ENCODE results near the gene NSD2. TPM values are rescaled to one million over a fixed set of nuclear protein-coding genes. Genes with fewer than 3 reads are reported as not detected.

The NSD2 gene
- total RNA-seq, 2 donors from 2014 or later, result 153 to 208 TPM

GRCh38 chr4:1868293-1868692, 2.9 kb upstream of the NSD2 start:
- Histone ChIP-seq H3K36me3 (ENCODE audit: control insufficient read depth, insufficient read depth, low read length) (no peaks in the 10 kb centered on the region), H3K9me3 (ENCODE audit: control insufficient read depth, low read length) (no peaks in the 10 kb centered on the region), H3K27me3 (ENCODE audit: control insufficient read depth, insufficient read depth, low read length, poor library complexity, severe bottlenecking) (peaks cover 15% of the 10 kb centered on the region), H3K4me3 (ENCODE audit: low read length) (no peak overlapping the region), H3K9ac (ENCODE audit: extremely low read depth, low read length, poor library complexity, severe bottlenecking) (no peak overlapping the region), H3K4me1 (ENCODE audit: control insufficient read depth, insufficient read depth, low read length) (peaks cover 13% of the 10 kb centered on the region), H3K27ac (ENCODE audit: low read depth, low read length) (no peak overlapping the region)
- no peak for TF ChIP-seq CTCF (conservative IDR thresholded peaks at IDR 0.05)
- no peak for DNase-seq
- peaks cover 52% of the 10 kb centered on the region for H3K27me3 Mint-ChIP-seq (ENCODE audit: insufficient read depth)
- H3K9me3 Mint-ChIP-seq, result no peaks in the 10 kb centered on the region
- H3K27ac Mint-ChIP-seq, result no peak overlapping the region
- peaks cover 19% of the 10 kb centered on the region for H3K4me1 Mint-ChIP-seq
- no peaks in the 10 kb centered on the region for H3K36me3 Mint-ChIP-seq (ENCODE audit: low read depth)
- H3K4me3 Mint-ChIP-seq, result no peak overlapping the region
- 82 to 90% methylated on average over 5 of the region's 5 CpGs for WGBS, 2 experiments (ENCODE audit: insufficient coverage in 1 of 2, insufficient read length in 1 of 2)

- no peaks in the 10 kb centered on the region for H3K36me3 ChIP-seq (ENCODE audit: control insufficient read depth, insufficient read depth, low read length)
- H3K36me3 Mint-ChIP-seq (ENCODE audit: low read depth), result no peaks in the 10 kb centered on the region
- H3K27ac Mint-ChIP-seq, result no peak overlapping the region
- H3K9ac ChIP-seq (ENCODE audit: extremely low read depth, low read length, poor library complexity, severe bottlenecking), result no peak overlapping the region
- H3K27me3 ChIP-seq (ENCODE audit: control insufficient read depth, insufficient read depth, low read length, poor library complexity, severe bottlenecking), result peaks cover 8% of the 10 kb centered on the region
- 91 to 93% methylated on average over 2 to 3 of the region's 3 CpGs for WGBS, 2 experiments (ENCODE audit: insufficient coverage in 1 of 2, insufficient read length in 1 of 2)
- no peaks in the 10 kb centered on the region for H3K9me3 ChIP-seq (ENCODE audit: control insufficient read depth, low read length)
- no peak overlapping the region for H3K27ac ChIP-seq (ENCODE audit: low read depth, low read length)
- DNase-seq, result no peak
- no peak overlapping the region for H3K4me3 Mint-ChIP-seq
- no peaks in the 10 kb centered on the region for H3K9me3 Mint-ChIP-seq
- no peak for TF ChIP-seq CTCF (conservative IDR thresholded peaks at IDR 0.05)
- H3K4me1 Mint-ChIP-seq, result peaks cover 19% of the 10 kb centered on the region
- H3K4me1 ChIP-seq (ENCODE audit: control insufficient read depth, insufficient read depth, low read length), result peaks cover 11% of the 10 kb centered on the region
- H3K4me3 ChIP-seq (ENCODE audit: low read length), result no peak overlapping the region
- H3K27me3 Mint-ChIP-seq (ENCODE audit: insufficient read depth), result peaks cover 46% of the 10 kb centered on the region
These were observed 2.3 kb upstream of the NSD2 start for GRCh38 chr4:1868912-1869311.

GRCh38 chr4:1869530-1870327, 1.5 kb upstream of the NSD2 start:
- H3K36me3 ChIP-seq (ENCODE audit: control insufficient read depth, insufficient read depth, low read length), result no peaks in the 10 kb centered on the region
- H3K9ac ChIP-seq (ENCODE audit: extremely low read depth, low read length, poor library complexity, severe bottlenecking), result peak overlapping the region; percentile 76
- H3K4me1 Mint-ChIP-seq, result peaks cover 23% of the 10 kb centered on the region
- peak overlapping the region; percentile 65 for H3K4me3 Mint-ChIP-seq
- H3K36me3 Mint-ChIP-seq (ENCODE audit: low read depth), result no peaks in the 10 kb centered on the region
- H3K27me3 Mint-ChIP-seq (ENCODE audit: insufficient read depth), result peaks cover 37% of the 10 kb centered on the region
- peaks cover 7% of the 10 kb centered on the region for H3K27me3 ChIP-seq (ENCODE audit: control insufficient read depth, insufficient read depth, low read length, poor library complexity, severe bottlenecking)
- H3K9me3 ChIP-seq (ENCODE audit: control insufficient read depth, low read length), result no peaks in the 10 kb centered on the region
- H3K27ac ChIP-seq (ENCODE audit: low read depth, low read length), result peak overlapping the region; percentile 93
- no peak for TF ChIP-seq CTCF (conservative IDR thresholded peaks at IDR 0.05)
- 43 to 62% methylated on average over 11 to 19 of the region's 19 CpGs for WGBS, 2 experiments (ENCODE audit: insufficient coverage in 1 of 2, insufficient read length in 1 of 2)
- peak overlapping the region; percentile 84 for H3K27ac Mint-ChIP-seq
- no peak for DNase-seq
- peaks cover 4% of the 10 kb centered on the region for H3K4me1 ChIP-seq (ENCODE audit: control insufficient read depth, insufficient read depth, low read length)
- no peaks in the 10 kb centered on the region for H3K9me3 Mint-ChIP-seq
- peak overlapping the region; percentile 76 for H3K4me3 ChIP-seq (ENCODE audit: low read length)
